Thoracic aorta (tissue), 2 donors: ENCODE results near the gene NECTIN1. TPM values are rescaled to one million over a fixed set of nuclear protein-coding genes. Genes with fewer than 3 reads are reported as not detected.

Experiments
- ATAC-seq: fragments of 150-250 bp; one replicate; pipeline ENCODE4 v1.8.0; 2017; ENCODE audit warnings: low read depth; ENCODE audit not compliant: insufficient number of reproducible peaks, low FRiP score
- DNase-seq: peaks from one replicate; pipeline ENCODE4 v3.0.0-alpha.2; 2020; ENCODE audit warnings: low spot score
- H3K27ac ChIP-seq, 2 donors: fragments of 200-600 bp; sonication (generic); 1 replicate in 1 of 2; 2 replicates in 1 of 2; pipeline ENCODE4 v1.5.1; 2016; ENCODE audit warnings: mild to moderate bottlenecking in 2 of 2, moderate library complexity in 2 of 2
- H3K27me3 ChIP-seq: fragments of 200-600 bp; sonication (generic); replicated peaks from 2 replicates; pipeline ENCODE4 v1.6.0; 2016; ENCODE audit warnings: mild to moderate bottlenecking; ENCODE audit not compliant: insufficient read depth
- H3K36me3 ChIP-seq: fragments of 200-600 bp; sonication (generic); one replicate; pipeline ENCODE4 v1.5.1; 2016
- H3K4me1 ChIP-seq, 2 donors: fragments of 200-600 bp; sonication (generic); 1 replicate in 1 of 2; 2 replicates in 1 of 2; pipeline versions ENCODE4 v1.5.1 to v1.6.0; 2016; ENCODE audit warnings: low read depth in 2 of 2, mild to moderate bottlenecking in 1 of 2; ENCODE audit not compliant: control insufficient read depth in 1 of 2
- H3K4me3 ChIP-seq: fragments of 200-600 bp; sonication (generic); 2 replicates; pipeline ENCODE4 v1.5.1; 2016; ENCODE audit warnings: mild to moderate bottlenecking
- H3K9me3 ChIP-seq: fragments of 200-600 bp; sonication (generic); 2 replicates; pipeline ENCODE4 v1.5.1; 2016
- CTCF ChIP-seq: fragments of 200-600 bp; sonication (generic); IDR thresholded peaks from one replicate; pipeline ENCODE4 v1.5.1; 2019; ENCODE audit warnings: antibody characterized with exemption
- total RNA-seq, 2 donors: library from RNA; depleted of rRNA; stranded (reverse); fragments of >200 nt; gene quantifications; one replicate each; pipeline versions ENCODE4 v1.1.0 to v1.2.3, GENCODE V29; 2016

The NECTIN1 gene
- total RNA-seq, 2 donors from 2014 or later, result 4.2 to 4.4 TPM

- Histone ChIP-seq H3K27me3 (peaks cover 11% of the 10 kb centered on the region), H3K9me3 (no peaks in the 10 kb centered on the region), H3K4me3 (no peak overlapping the region), H3K27ac (no peak overlapping the region), H3K36me3 (no peaks in the 10 kb centered on the region), H3K4me1 (peaks cover 4 to 13% of the 10 kb centered on the region in 2 donors)
- DNase-seq (no peak), ATAC-seq (no peak)
- TF ChIP-seq CTCF, result no peak
Observed at GRCh38 chr11:119737366-119738058, 8.5 kb upstream of the NECTIN1 start.

- H3K36me3 ChIP-seq, result no peaks in the 10 kb centered on the region
- peaks cover 0 to 6% of the 10 kb centered on the region in 2 donors for H3K4me1 ChIP-seq
- H3K27me3 ChIP-seq, result no peaks in the 10 kb centered on the region
- H3K4me3 ChIP-seq, result no peak overlapping the region
- H3K9me3 ChIP-seq, result no peaks in the 10 kb centered on the region
- no peak for TF ChIP-seq CTCF
- DNase-seq, result no peak
- no peak overlapping the region for H3K27ac ChIP-seq
- no peak for ATAC-seq
Observed at GRCh38 chr11:119734788-119735187, 5.8 kb upstream of the NECTIN1 start.

GRCh38 chr11:119730789-119731386, 1.9 kb upstream of the NECTIN1 start:
- no peak overlapping the region for H3K27ac ChIP-seq
- H3K27me3 ChIP-seq, result no peaks in the 10 kb centered on the region
- H3K4me1 ChIP-seq, result peaks cover 12 to 30% of the 10 kb centered on the region in 2 donors
- H3K36me3 ChIP-seq, result no peaks in the 10 kb centered on the region
- TF ChIP-seq CTCF, result no peak
- no peaks in the 10 kb centered on the region for H3K9me3 ChIP-seq
- no peak for ATAC-seq
- DNase-seq, result no peak
- H3K4me3 ChIP-seq, result no peak overlapping the region

- no peak for TF ChIP-seq CTCF
- no peaks in the 10 kb centered on the region for H3K36me3 ChIP-seq
- H3K27me3 ChIP-seq, result no peaks in the 10 kb centered on the region
- peaks cover 12 to 30% of the 10 kb centered on the region in 2 donors for H3K4me1 ChIP-seq
- H3K4me3 ChIP-seq, result peak overlapping the region; percentile 80
- H3K9me3 ChIP-seq, result no peaks in the 10 kb centered on the region
- ATAC-seq (no peak), DNase-seq (peak; percentile 21)
- peak overlapping the region in 1 of 2 donors; percentile 55 for H3K27ac ChIP-seq
Observed at GRCh38 chr11:119729951-119730613, 1.1 kb upstream of the NECTIN1 start.

- no peak for TF ChIP-seq CTCF
- Histone ChIP-seq H3K4me1 (peaks cover 12 to 30% of the 10 kb centered on the region in 2 donors), H3K27me3 (no peaks in the 10 kb centered on the region), H3K36me3 (no peaks in the 10 kb centered on the region), H3K4me3 (peak overlapping the region; percentile 80), H3K9me3 (no peaks in the 10 kb centered on the region), H3K27ac (peak overlapping the region in 1 of 2 donors; percentile 55)
- ATAC-seq, result peak; percentile 17
- DNase-seq, result no peak
Observed at GRCh38 chr11:119729581-119729927, 554 bp upstream of the NECTIN1 start.
